ENCODE results near the gene HBZ. TPM values are rescaled to one million over a fixed set of nuclear protein-coding genes. Genes with fewer than 3 reads are reported as not detected.
A peak's percentile ranks its signal among the peaks of the same experiment; 100 is the strongest.
"Not testable (repeated sequence)": the region's sequence is repeated elsewhere in the genome, so short reads cannot be mapped to it uniquely, and the experiment has no call there.

The HBZ gene
- polyA plus RNA-seq, 5 donors = 0.69 to 6.9 (median 4.8) TPM

- DNase-seq = no peak
Measured at GRCh38 chr16:130533-131173, 21.8 kb upstream of the HBZ start.

GRCh38 chr16:132120-132519, 20.3 kb upstream of the HBZ start:
- DNase-seq = no peak

GRCh38 chr16:133716-134115, 18.7 kb upstream of the HBZ start:
- no peak for DNase-seq

- peak in 1 of 2 donors; percentile 18 for DNase-seq
Measured at GRCh38 chr16:138049-138417, 14.4 kb upstream of the HBZ start.

- DNase-seq = no peak
Measured at GRCh38 chr16:140175-140857, 12.1 kb upstream of the HBZ start.

GRCh38 chr16:142405-142967, 10.0 kb upstream of the HBZ start:
- no peak for DNase-seq

- no peak for DNase-seq
Measured at GRCh38 chr16:143047-143446, 9.4 kb upstream of the HBZ start.

- no peak for DNase-seq
Measured at GRCh38 chr16:143456-143855, 9.0 kb upstream of the HBZ start.

- no peak for DNase-seq
Measured at GRCh38 chr16:144797-145252, 7.6 kb upstream of the HBZ start.

GRCh38 chr16:146646-147045, 5.8 kb upstream of the HBZ start:
- DNase-seq = no peak

- no peak for DNase-seq
Measured at GRCh38 chr16:149024-149660, 3.3 kb upstream of the HBZ start.

- DNase-seq = not testable (repeated sequence)
Measured at GRCh38 chr16:153129-153521, 681 bp downstream of the HBZ start.

GRCh38 chr16:153550-154216, 1.2 kb downstream of the HBZ start:
- DNase-seq = not testable (repeated sequence)

- no peak for DNase-seq
Measured at GRCh38 chr16:154217-155030, 2.0 kb downstream of the HBZ start.

- DNase-seq = no peak
Measured at GRCh38 chr16:155031-155398, 2.6 kb downstream of the HBZ start.

- no peak for DNase-seq
Measured at GRCh38 chr16:159136-159849, 6.8 kb downstream of the HBZ start.

GRCh38 chr16:160242-160641, 7.8 kb downstream of the HBZ start:
- DNase-seq = not testable (repeated sequence)

GRCh38 chr16:160691-161190, 8.3 kb downstream of the HBZ start:
- no peak for DNase-seq

- no peak for DNase-seq
Measured at GRCh38 chr16:162271-162991, 10.0 kb downstream of the HBZ start.

- DNase-seq = not testable (repeated sequence)
Measured at GRCh38 chr16:163139-163538, 10.7 kb downstream of the HBZ start.
